H1 (cell line): Measurements from ENCODE around the gene DHX38. TPM values are rescaled to one million over a fixed set of nuclear protein-coding genes. Genes with fewer than 3 reads are reported as not detected.

Source experiments
- CTCF ChIA-PET: fragments of 300-600 bp; sonication (Branson Sonifier 250); formaldehyde crosslinking; loops from one replicate; lab custom pipeline; 2021; ENCODE audit not compliant: partially characterized antibody; lab: Charles Lee
- POLR2A ChIA-PET: fragments of 300-600 bp; sonication (Branson Sonifier 250); formaldehyde crosslinking; loops from one replicate; lab custom pipeline; 2021; ENCODE audit warnings: inconsistent platforms; ENCODE audit not compliant: partially characterized antibody; lab: Charles Lee
- DNase-seq, 2 experiments: peaks; one replicate each; pipeline versions ENCODE4 v3.0.0 to v3.0.0-alpha.2; 2010 to 2022; ENCODE audit warnings: low spot score in 2 of 2, low read depth in 1 of 2, mixed read lengths in 1 of 2
- FAIRE-seq: peaks from 2 replicates; lab custom pipeline; 2011; peaks lifted over from hg19 to GRCh38; lab: Jason Lieb, UNC
- H2AFZ ChIP-seq: 2 replicates; pipeline ENCODE4 v1.8.1; 2012; ENCODE audit warnings: low read length, inconsistent platforms
- H2AK5ac ChIP-seq: 2 replicates; pipeline ENCODE4 v1.6.1; 2013; ENCODE audit warnings: low read depth, low read length
- H2BK120ac ChIP-seq: replicated peaks from 2 replicates; pipeline ENCODE3; 2013; ENCODE audit warnings: low read depth, low read length, inconsistent platforms
- H2BK12ac ChIP-seq: 2 replicates; pipeline ENCODE4 v1.6.1; 2013; ENCODE audit warnings: low read depth, low read length
- H2BK15ac ChIP-seq: 2 replicates; pipeline ENCODE4 v1.6.1; 2013; ENCODE audit warnings: low read length
- H2BK20ac ChIP-seq: 2 replicates; pipeline ENCODE4 v1.6.1; 2013; ENCODE audit warnings: low read length
- H2BK5ac ChIP-seq: 2 replicates; pipeline ENCODE4 v1.6.1; 2013; ENCODE audit warnings: low read depth, low read length
- H3K14ac ChIP-seq: 2 replicates; pipeline ENCODE4 v1.6.1; 2013; ENCODE audit warnings: inconsistent platforms; ENCODE audit not compliant: insufficient read length
- H3K18ac ChIP-seq: 2 replicates; pipeline ENCODE4 v1.6.1; 2013; ENCODE audit warnings: low read length; ENCODE audit errors: extremely low read depth
- H3K23ac ChIP-seq: 2 replicates; pipeline ENCODE4 v1.6.1; 2013; ENCODE audit warnings: inconsistent platforms; ENCODE audit not compliant: insufficient read length
- H3K23me2 ChIP-seq: 2 replicates; pipeline ENCODE4 v1.6.1; 2013; ENCODE audit warnings: low read depth, low read length
- H3K27ac ChIP-seq: 2 replicates; pipeline ENCODE4 v1.6.1; 2011; ENCODE audit warnings: low read depth, low read length, inconsistent platforms
- H3K27me3 ChIP-seq, 4 experiments: replicated peaks in 1 of 4; 1 replicate in 1 of 4; 2 replicates in 3 of 4; pipeline versions ENCODE4 v1.6.1 to v1.8.1; 2011 to 2013; ENCODE audit warnings: low read length in 3 of 4, mild to moderate bottlenecking in 3 of 4, inconsistent platforms in 2 of 4, mixed read lengths in 2 of 4, moderate library complexity in 1 of 4; ENCODE audit not compliant: control insufficient read depth in 3 of 4, insufficient read depth in 3 of 4; ENCODE audit errors: extremely low read depth in 1 of 4
- H3K36me3 ChIP-seq, 4 experiments: 2 replicates each; pipeline versions ENCODE4 v1.6.1 to v1.8.1; 2011 to 2013; ENCODE audit warnings: mild to moderate bottlenecking in 4 of 4, low read length in 3 of 4, moderate library complexity in 2 of 4, control low read depth in 1 of 4, inconsistent platforms in 1 of 4; ENCODE audit not compliant: insufficient read depth in 4 of 4, control insufficient read depth in 2 of 4
- H3K4ac ChIP-seq: replicated peaks from 2 replicates; pipeline ENCODE3; 2013; ENCODE audit warnings: low read length, low read depth, mixed read lengths, inconsistent platforms; ENCODE audit not compliant: insufficient read length
- H3K4me1 ChIP-seq, 4 experiments: replicated peaks in 1 of 4; 1 replicate in 1 of 4; 2 replicates in 3 of 4; pipeline versions ENCODE4 v1.6.1 to v1.8.1; 2011 to 2013; ENCODE audit warnings: low read length in 3 of 4, inconsistent platforms in 2 of 4, mixed read lengths in 1 of 4; ENCODE audit not compliant: insufficient read depth in 4 of 4, control insufficient read depth in 3 of 4
- H3K4me2 ChIP-seq, 2 experiments: 2 replicates each; pipeline versions ENCODE4 v1.6.1 to v1.8.1; 2011 to 2013; ENCODE audit warnings: low read depth in 2 of 2, low read length in 2 of 2, control low read depth in 1 of 2, inconsistent platforms in 1 of 2, mild to moderate bottlenecking in 1 of 2; ENCODE audit not compliant: insufficient read depth in 1 of 2
- H3K4me3 ChIP-seq, 4 experiments: fragments of 200-600, 300-600 bp in 1 of 4; sonication (generic), shearing (Covaris generic), sonication (Bioruptor Twin) in 1 of 4; 2 replicates each; pipeline versions ENCODE4 v1.5.1 to v1.8.1; 2011 to 2016; ENCODE audit warnings: low read length in 4 of 4, low read depth in 3 of 4, control low read depth in 2 of 4, inconsistent platforms in 2 of 4, mild to moderate bottlenecking in 2 of 4, mixed read lengths in 1 of 4, moderate library complexity in 1 of 4; ENCODE audit not compliant: insufficient read depth in 2 of 4; ENCODE audit errors: extremely low read depth in 1 of 4
- H3K56ac ChIP-seq: replicated peaks from 2 replicates; pipeline ENCODE3; 2013; ENCODE audit warnings: low read depth, mild to moderate bottlenecking, mixed read lengths, low read length, inconsistent platforms; ENCODE audit not compliant: insufficient read length
- H3K79me1 ChIP-seq: 2 replicates; pipeline ENCODE4 v1.6.1; 2013; ENCODE audit warnings: low read depth, low read length, control low read depth
- H3K79me2 ChIP-seq, 2 experiments: 2 replicates each; pipeline versions ENCODE4 v1.6.1 to v1.8.1; 2012 to 2013; ENCODE audit warnings: low read length in 2 of 2, mild to moderate bottlenecking in 2 of 2, inconsistent platforms in 1 of 2; ENCODE audit not compliant: insufficient read depth in 2 of 2, control insufficient read depth in 1 of 2
- H3K9ac ChIP-seq, 4 experiments: replicated peaks in 1 of 4; 1 replicate in 1 of 4; 2 replicates in 3 of 4; pipeline versions ENCODE4 v1.6.1 to v1.8.1; 2011 to 2013; ENCODE audit warnings: low read depth in 3 of 4, low read length in 3 of 4, control low read depth in 2 of 4, mild to moderate bottlenecking in 2 of 4, moderate library complexity in 2 of 4, inconsistent platforms in 1 of 4; ENCODE audit errors: extremely low read depth in 1 of 4
- H3K9me3 ChIP-seq, 2 experiments: 2 replicates each; pipeline versions ENCODE4 v1.6.1 to v1.8.1; 2012 to 2013; ENCODE audit warnings: mild to moderate bottlenecking in 2 of 2, moderate library complexity in 2 of 2, control low read depth in 1 of 2, inconsistent platforms in 1 of 2, low read depth in 1 of 2, low read length in 1 of 2, mixed read lengths in 1 of 2; ENCODE audit not compliant: insufficient read depth in 2 of 2
- H4K20me1 ChIP-seq, 2 experiments: replicated peaks in 1 of 2; 2 replicates each; pipeline versions ENCODE3 to v1.8.1; 2011 to 2013; ENCODE audit warnings: inconsistent platforms in 2 of 2, low read length in 2 of 2, mild to moderate bottlenecking in 1 of 2; ENCODE audit not compliant: insufficient read depth in 2 of 2, control insufficient read depth in 1 of 2
- H4K5ac ChIP-seq: 2 replicates; pipeline ENCODE4 v1.6.1; 2013; ENCODE audit warnings: low read length, low read depth, mixed read lengths, inconsistent platforms; ENCODE audit not compliant: insufficient read length
- H4K8ac ChIP-seq: 2 replicates; pipeline ENCODE4 v1.8.0; 2013; ENCODE audit warnings: mild to moderate bottlenecking, moderate library complexity, low read length, inconsistent platforms; ENCODE audit not compliant: insufficient read depth; ENCODE audit errors: extremely low read depth
- H4K91ac ChIP-seq: replicated peaks from 2 replicates; pipeline ENCODE3; 2013; ENCODE audit warnings: low read length, mixed read lengths, inconsistent platforms; ENCODE audit not compliant: insufficient read length
- BCL11A ChIP-seq, 2 experiments: IDR thresholded peaks; one replicate each; pipeline ENCODE4 v1.6.1; 2011; ENCODE audit warnings: low read depth in 2 of 2, low read length in 2 of 2, mild to moderate bottlenecking in 2 of 2
- BRCA1 ChIP-seq: IDR thresholded peaks from 2 replicates; pipeline ENCODE4 v1.6.1; 2012; ENCODE audit warnings: low read depth, low read length, improper control_type of control experiment
- CEBPB ChIP-seq: IDR thresholded peaks from 2 replicates; pipeline ENCODE4 v1.6.1; 2012; ENCODE audit warnings: low read depth, low read length
- EGR1 ChIP-seq: IDR thresholded peaks from 2 replicates; pipeline ENCODE4 v1.6.1; 2011; ENCODE audit warnings: low read depth, low read length, borderline replicate concordance
- EZH2 ChIP-seq: fragments of 200-600 bp; sonication (generic); IDR thresholded peaks from 2 replicates; pipeline ENCODE4 v1.7.1; 2012; ENCODE audit warnings: low read depth, mild to moderate bottlenecking, moderate library complexity, low read length, inconsistent platforms; ENCODE audit not compliant: severe bottlenecking
- HDAC6 ChIP-seq: IDR thresholded peaks from one replicate; pipeline ENCODE4 v1.7.1; 2012; ENCODE audit warnings: low read depth, mild to moderate bottlenecking, inconsistent platforms, low read length, moderate library complexity
- POU5F1 ChIP-seq: IDR thresholded peaks from 2 replicates; pipeline ENCODE4 v1.6.1; 2011; ENCODE audit warnings: low read depth, mild to moderate bottlenecking, low read length, moderate library complexity
- SP2 ChIP-seq: IDR thresholded peaks from 2 replicates; pipeline ENCODE4 v1.6.1; 2012; ENCODE audit warnings: mild to moderate bottlenecking, low read length, inconsistent platforms
- TAF7 ChIP-seq: optimal IDR thresholded peaks from 2 replicates; pipeline ENCODE3; 2011; ENCODE audit warnings: low read depth, mild to moderate bottlenecking, inconsistent platforms, low read length, moderate library complexity, borderline replicate concordance
- TCF12 ChIP-seq: IDR thresholded peaks from 2 replicates; pipeline ENCODE4 v1.6.1; 2011; ENCODE audit warnings: low read depth, mild to moderate bottlenecking, low read length
- TEAD4 ChIP-seq: IDR thresholded peaks from 2 replicates; pipeline ENCODE4 v1.6.1; 2012; ENCODE audit warnings: low read depth, low read length, inconsistent platforms, mixed read lengths
- ZNF274 ChIP-seq: IDR thresholded peaks from 2 replicates; pipeline ENCODE4 v1.7.0; 2012; ENCODE audit warnings: low read length, borderline replicate concordance; ENCODE audit errors: extremely low read depth
- WGBS, 2 experiments: shearing (Covaris generic) in 1 of 2; methylation state at CpG; one replicate each; pipeline versions ENCODE4 v1.1.6 to v1.1.7; 2013 to 2015; ENCODE audit warnings: low lambda C conversion rate in 2 of 2, mixed read lengths in 2 of 2, inconsistent platforms in 1 of 2, low coverage in 1 of 2, missing lambda C conversion rate in 1 of 2; ENCODE audit not compliant: insufficient replicate concordance in 2 of 2, insufficient coverage in 1 of 2, insufficient read length in 1 of 2; ENCODE audit errors: extremely low coverage in 1 of 2, missing lambda C conversion rate in 1 of 2; 5-methylcytosine and 5-hydroxymethylcytosine counted together
- polyA plus RNA-seq, 7 experiments: library from polyadenylated mRNA; depleted of rRNA in 3 of 7; stranded (reverse) in 5 of 7; unstranded in 2 of 7; fragments of >200 nt in 5 of 7; fragments of 200-250 nt in 2 of 7; gene quantifications; 1 replicate in 5 of 7; 2 replicates in 1 of 7; 4 replicates in 1 of 7; pipeline versions ENCODE4 v1.2.1 to v1.2.3, GENCODE V29; 2011 to 2013; ENCODE audit warnings: missing spikeins in 2 of 7, mixed read lengths in 2 of 7
- total RNA-seq: library from RNA; stranded (reverse); fragmentation: NEBNext Ultra II Directional; extraction: Animal tissue kit (Norgen Biotek cat#: 25700); gene quantifications from 2 replicates; pipeline ENCODE4 v1.2.1, GENCODE V29; 2021

DHX38 gene
- total and polyA plus RNA-seq, 2 of the 8 experiments (the other 6 are each of a cell fraction or from before 2014, with no cell fraction given), result 27.3 to 53.5 TPM

DNA sequence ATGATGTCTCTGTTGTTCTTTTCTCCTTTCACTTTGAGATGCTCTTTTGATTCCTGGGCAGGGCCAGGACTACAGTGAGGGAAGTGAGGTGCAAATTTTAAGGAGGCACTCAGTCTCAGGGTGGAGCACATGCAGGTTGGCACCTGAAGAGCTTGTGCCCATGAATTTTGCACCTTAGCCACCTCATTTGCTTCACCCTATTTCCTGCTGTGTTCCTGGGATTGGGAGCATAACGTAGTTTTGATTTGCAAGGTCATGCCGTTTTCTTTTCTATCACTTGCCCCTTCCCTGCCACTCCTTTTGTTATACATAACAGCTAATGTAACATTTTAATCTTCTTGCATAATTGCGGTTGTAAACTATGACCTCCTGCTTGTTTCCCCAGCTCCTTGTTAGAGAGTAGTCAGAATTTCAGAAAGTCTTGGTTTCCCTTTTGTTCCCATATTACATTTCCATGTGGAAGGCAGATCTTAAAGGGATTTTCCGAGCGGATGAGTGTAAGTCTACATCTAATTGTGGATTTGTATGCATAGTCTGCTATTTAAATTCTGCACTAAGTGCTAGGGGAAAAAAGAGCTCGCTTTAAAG lies 68.6 kb downstream of the DHX38 start:
- H3K14ac ChIP-seq, result no peak overlapping the region
- TF ChIP-seq TAF7 (no peak), BRCA1 (no peak), TCF12 (no peak), TEAD4 (no peak), SP2 (no peak), POU5F1 (no peak), BCL11A (IDR thresholded peaks at IDR 0.05; ENCODE audit: low read depth in 2 of 2, low read length in 2 of 2) (no peak), CEBPB (no peak), ZNF274 (no peak), EZH2 (no peak), EGR1 (no peak), HDAC6 (no peak)
- H2BK15ac ChIP-seq, result no peak overlapping the region
- no peak overlapping the region for H4K8ac ChIP-seq
- H3K9me3 ChIP-seq, result no peaks in the 10 kb centered on the region
- H2BK12ac ChIP-seq, result no peak overlapping the region
- H3K23ac ChIP-seq, result no peak overlapping the region
- H3K9ac ChIP-seq, result no peak overlapping the region
- peak overlapping the region in 2 of 4 experiments; percentile 3 to 22; a peak in 1 of 8 replicates for H3K4me3 ChIP-seq
- H3K27ac ChIP-seq, result no peak overlapping the region
- no peak overlapping the region for H3K4ac ChIP-seq
- ChIA-PET POLR2A (interaction anchor here (0.9 kb wide), 1 partner anchor 12 kb away, joined by 3 read pairs; no protein-coding TSS in a partner anchor), CTCF (interaction anchor here (0.6 to 1.9 kb wide), 6 partner anchors 20 to 127 kb away, joined by 3 to 5 read pairs (median 3); no protein-coding TSS in a partner anchor)
- whole genome bisulfite sequencing, 2 experiments, result 27% methylated on average over 6 of the region's 6 CpGs; no CpG with 5 or more reads in 1 of the 2 experiments
- H4K5ac ChIP-seq, result no peak overlapping the region
- H3K56ac ChIP-seq, result no peak overlapping the region
- no peaks in the 10 kb centered on the region for H3K27me3 ChIP-seq
- H3K18ac ChIP-seq, result no peak overlapping the region
- no peaks in the 10 kb centered on the region for H3K79me1 ChIP-seq
- no peak overlapping the region for H4K91ac ChIP-seq
- no peak overlapping the region for H2AK5ac ChIP-seq
- no peaks in the 10 kb centered on the region for H4K20me1 ChIP-seq
- no peaks in the 10 kb centered on the region for H3K36me3 ChIP-seq
- H2BK5ac ChIP-seq, result no peak overlapping the region
- H3K4me2 ChIP-seq, result peak overlapping the region in 1 of 2 experiments; percentile 50; a peak in 3 of 4 replicates
- DNase-seq (no peak), FAIRE-seq (peak; percentile 57)
- no peaks in the 10 kb centered on the region for H3K23me2 ChIP-seq
- no peak overlapping the region for H2BK20ac ChIP-seq
- no peak overlapping the region for H2AFZ ChIP-seq
- peaks cover 0 to 6% (median 5%) of the 10 kb centered on the region in 4 experiments; a peak in 4 of 7 replicates for H3K4me1 ChIP-seq
- no peaks in the 10 kb centered on the region for H3K79me2 ChIP-seq
- H2BK120ac ChIP-seq, result no peak overlapping the region
